WTC11 (cell line): ENCODE measurements around the gene SYCP1. TPM values are rescaled to one million over a fixed set of nuclear protein-coding genes. Genes with fewer than 3 reads are reported as not detected.
A peak's percentile ranks its signal among the peaks of the same experiment; 100 is the strongest.

Source experiments
- ATAC-seq: fragments of 200-7000 bp; cut with Tn5 transposase; 2 replicates; pipeline ENCODE4 v1.10.0; 2021; ENCODE audit warnings: mild to moderate bottlenecking, moderate library complexity
- Bru-seq: library from RNA; stranded (reverse); fragments of 400-500 nt; gene quantifications from one replicate; lab custom pipeline; 2021; lab: Mats Ljungman, UMichigan
- CTCF ChIA-PET: fragments of 300-600 bp; sonication (Branson Sonifier 250); formaldehyde crosslinking; loops from one replicate; lab custom pipeline; 2021; ENCODE audit warnings: antibody characterized with exemption; lab: Charles Lee
- POLR2A ChIA-PET: fragments of 350-600 bp; sonication (Branson Sonifier 250); formaldehyde crosslinking; loops from one replicate; lab custom pipeline; 2021; ENCODE audit warnings: antibody characterized with exemption; lab: Charles Lee
- DNase-seq: peaks from one replicate; pipeline ENCODE4 v3.0.0; 2021; ENCODE audit warnings: low spot score
- H3K27ac Mint-ChIP-seq: 2 replicates; pipeline ENCODE4 v1.8.0; 2021; ENCODE audit warnings: mixed read lengths
- H3K27me3 Mint-ChIP-seq: 2 replicates; pipeline ENCODE4 v1.8.0; 2021; ENCODE audit warnings: low read depth, mild to moderate bottlenecking, moderate library complexity, mixed read lengths
- H3K36me3 Mint-ChIP-seq: 2 replicates; pipeline ENCODE4 v1.8.0; 2021; ENCODE audit warnings: mixed read lengths
- H3K4me1 Mint-ChIP-seq: 2 replicates; pipeline ENCODE4 v1.8.0; 2022; ENCODE audit warnings: mixed read lengths
- H3K4me3 Mint-ChIP-seq: 2 replicates; pipeline ENCODE4 v1.8.0; 2021; ENCODE audit warnings: mild to moderate bottlenecking, moderate library complexity, mixed read lengths
- H3K9me3 Mint-ChIP-seq: 2 replicates; pipeline ENCODE4 v1.8.0; 2021; ENCODE audit warnings: mixed read lengths
- ATF1 ChIP-seq: sonication (generic); formaldehyde crosslinking; IDR thresholded peaks from 2 replicates; pipeline ENCODE4 v1.8.1; 2023; ENCODE audit warnings: mild to moderate bottlenecking, moderate library complexity, missing genetic modification reagents
- FOXP1 ChIP-seq: sonication (generic); formaldehyde crosslinking; IDR thresholded peaks from 2 replicates; pipeline ENCODE4 v1.8.0; 2022; ENCODE audit warnings: missing genetic modification reagents, mild to moderate bottlenecking, moderate library complexity, borderline replicate concordance
- GABPB1 ChIP-seq: sonication (generic); formaldehyde crosslinking; IDR thresholded peaks from 2 replicates; pipeline ENCODE4 v1.8.1; 2023; ENCODE audit warnings: mild to moderate bottlenecking, missing genetic modification reagents
- JAZF1 ChIP-seq: fragments of 250-450 bp; sonication (Bioruptor Pico); IDR thresholded peaks from 2 replicates; pipeline ENCODE4 v1.9.0; 2021; ENCODE audit warnings: moderate library complexity, mild to moderate bottlenecking, inconsistent platforms
- JUN ChIP-seq: sonication (generic); formaldehyde crosslinking; IDR thresholded peaks from 2 replicates; pipeline ENCODE4 v1.8.0; 2023; ENCODE audit warnings: mild to moderate bottlenecking, missing genetic modification reagents
- MXD4 ChIP-seq: fragments of 250-450 bp; sonication (Bioruptor Pico); IDR thresholded peaks from 2 replicates; pipeline ENCODE4 v1.8.0; 2021; ENCODE audit warnings: mild to moderate bottlenecking, moderate library complexity, borderline replicate concordance
- NR3C1 ChIP-seq: sonication (generic); formaldehyde crosslinking; conservative IDR thresholded peaks from 2 replicates; pipeline ENCODE4 v1.8.1; 2023; ENCODE audit warnings: low read depth, mild to moderate bottlenecking, missing genetic modification reagents
- PRDM15 ChIP-seq: sonication (generic); formaldehyde crosslinking; IDR thresholded peaks from 2 replicates; pipeline ENCODE4 v1.8.0; 2022; ENCODE audit warnings: missing genetic modification reagents
- PRRX2 ChIP-seq: fragments of 250-450 bp; sonication (Bioruptor Pico); IDR thresholded peaks from 2 replicates; pipeline ENCODE4 v1.8.0; 2021; ENCODE audit warnings: mild to moderate bottlenecking
- ZNF232 ChIP-seq: sonication (generic); formaldehyde crosslinking; IDR thresholded peaks from 2 replicates; pipeline ENCODE4 v1.8.0; 2022; ENCODE audit warnings: mild to moderate bottlenecking, missing genetic modification reagents
- long read RNA-seq, 3 experiments: library from RNA in 1 of 3; library from capped mRNA in 1 of 3; library from polyadenylated mRNA in 1 of 3; unstranded in 2 of 3; stranded (forward) in 1 of 3; transcript quantifications; one replicate each; pipeline ENCODE4 v2.0.0, GENCODE V29; 2021
- total RNA-seq: library from RNA; stranded (reverse); gene quantifications from 3 replicates; pipeline ENCODE4 v1.2.3, GENCODE V29; 2021
- TF ChIP-seq, protein P1 (sequence below): sonication (generic); formaldehyde crosslinking; conservative IDR thresholded peaks from 2 replicates; pipeline ENCODE4 v1.8.1; 2023; ENCODE audit warnings: mild to moderate bottlenecking, low read depth, missing genetic modification reagents, moderate library complexity
- TF ChIP-seq, protein P2 (sequence below): sonication (generic); formaldehyde crosslinking; IDR thresholded peaks from 2 replicates; pipeline ENCODE4 v1.8.0; 2022; ENCODE audit warnings: mild to moderate bottlenecking, missing genetic modification reagents
- TF ChIP-seq, protein P3 (sequence below): sonication (generic); formaldehyde crosslinking; IDR thresholded peaks from 2 replicates; pipeline ENCODE4 v1.8.1; 2023; ENCODE audit warnings: mild to moderate bottlenecking, missing genetic modification reagents, moderate library complexity
- TF ChIP-seq, protein P4 (sequence below): sonication (generic); formaldehyde crosslinking; IDR thresholded peaks from 2 replicates; pipeline ENCODE4 v1.8.1; 2022; ENCODE audit warnings: low read depth, missing genetic modification reagents, borderline replicate concordance
- TF ChIP-seq, protein P5 (sequence below): fragments of 200-600 bp; IDR thresholded peaks from 2 replicates; pipeline ENCODE4 v1.8.0; 2022; ENCODE audit warnings: antibody characterized with exemption

SYCP1 gene, protein sequence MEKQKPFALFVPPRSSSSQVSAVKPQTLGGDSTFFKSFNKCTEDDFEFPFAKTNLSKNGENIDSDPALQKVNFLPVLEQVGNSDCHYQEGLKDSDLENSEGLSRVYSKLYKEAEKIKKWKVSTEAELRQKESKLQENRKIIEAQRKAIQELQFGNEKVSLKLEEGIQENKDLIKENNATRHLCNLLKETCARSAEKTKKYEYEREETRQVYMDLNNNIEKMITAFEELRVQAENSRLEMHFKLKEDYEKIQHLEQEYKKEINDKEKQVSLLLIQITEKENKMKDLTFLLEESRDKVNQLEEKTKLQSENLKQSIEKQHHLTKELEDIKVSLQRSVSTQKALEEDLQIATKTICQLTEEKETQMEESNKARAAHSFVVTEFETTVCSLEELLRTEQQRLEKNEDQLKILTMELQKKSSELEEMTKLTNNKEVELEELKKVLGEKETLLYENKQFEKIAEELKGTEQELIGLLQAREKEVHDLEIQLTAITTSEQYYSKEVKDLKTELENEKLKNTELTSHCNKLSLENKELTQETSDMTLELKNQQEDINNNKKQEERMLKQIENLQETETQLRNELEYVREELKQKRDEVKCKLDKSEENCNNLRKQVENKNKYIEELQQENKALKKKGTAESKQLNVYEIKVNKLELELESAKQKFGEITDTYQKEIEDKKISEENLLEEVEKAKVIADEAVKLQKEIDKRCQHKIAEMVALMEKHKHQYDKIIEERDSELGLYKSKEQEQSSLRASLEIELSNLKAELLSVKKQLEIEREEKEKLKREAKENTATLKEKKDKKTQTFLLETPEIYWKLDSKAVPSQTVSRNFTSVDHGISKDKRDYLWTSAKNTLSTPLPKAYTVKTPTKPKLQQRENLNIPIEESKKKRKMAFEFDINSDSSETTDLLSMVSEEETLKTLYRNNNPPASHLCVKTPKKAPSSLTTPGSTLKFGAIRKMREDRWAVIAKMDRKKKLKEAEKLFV
- total RNA-seq (0.34 TPM in 1 of 3 replicates, not detected in the others), Bru-seq, nascent RNA (percentile 14 among the genes with signal in this experiment)
- long read RNA-seq, experiment 1, partial matches to known transcripts, result 2 of 2 reads
- long read RNA-seq, experiment 1, other reads (novel, unspliced or antisense), result 0 of 2 reads
- long read RNA-seq, experiment 2, result 0 reads
- long read RNA-seq, experiment 3, partial matches to known transcripts, result 0 of 3 reads
- long read RNA-seq, experiment 3, other reads (novel, unspliced or antisense), result 3 of 3 reads

GRCh38 chr1:114854693-114855320 is at the start of gene SYCP1:
TSS of gene SYCP1 (plus strand) at chr1:114854863. CDS start at chr1:114855465, 602 bp downstream.
- Mint-ChIP-seq H3K27me3 (peaks cover 35% of the 10 kb centered on the region), H3K36me3 (no peaks in the 10 kb centered on the region), H3K4me1 (peaks cover 8% of the 10 kb centered on the region), H3K27ac (no peak within 1 kb of the TSS)
- ATAC-seq (peak; percentile 47), DNase-seq (peak; percentile 25)
- CTCF ChIA-PET, result no interaction called here
- TF ChIP-seq PRDM15, result no peak
- TF ChIP-seq, protein P1, sequence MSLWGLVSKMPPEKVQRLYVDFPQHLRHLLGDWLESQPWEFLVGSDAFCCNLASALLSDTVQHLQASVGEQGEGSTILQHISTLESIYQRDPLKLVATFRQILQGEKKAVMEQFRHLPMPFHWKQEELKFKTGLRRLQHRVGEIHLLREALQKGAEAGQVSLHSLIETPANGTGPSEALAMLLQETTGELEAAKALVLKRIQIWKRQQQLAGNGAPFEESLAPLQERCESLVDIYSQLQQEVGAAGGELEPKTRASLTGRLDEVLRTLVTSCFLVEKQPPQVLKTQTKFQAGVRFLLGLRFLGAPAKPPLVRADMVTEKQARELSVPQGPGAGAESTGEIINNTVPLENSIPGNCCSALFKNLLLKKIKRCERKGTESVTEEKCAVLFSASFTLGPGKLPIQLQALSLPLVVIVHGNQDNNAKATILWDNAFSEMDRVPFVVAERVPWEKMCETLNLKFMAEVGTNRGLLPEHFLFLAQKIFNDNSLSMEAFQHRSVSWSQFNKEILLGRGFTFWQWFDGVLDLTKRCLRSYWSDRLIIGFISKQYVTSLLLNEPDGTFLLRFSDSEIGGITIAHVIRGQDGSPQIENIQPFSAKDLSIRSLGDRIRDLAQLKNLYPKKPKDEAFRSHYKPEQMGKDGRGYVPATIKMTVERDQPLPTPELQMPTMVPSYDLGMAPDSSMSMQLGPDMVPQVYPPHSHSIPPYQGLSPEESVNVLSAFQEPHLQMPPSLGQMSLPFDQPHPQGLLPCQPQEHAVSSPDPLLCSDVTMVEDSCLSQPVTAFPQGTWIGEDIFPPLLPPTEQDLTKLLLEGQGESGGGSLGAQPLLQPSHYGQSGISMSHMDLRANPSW (CRISPR knock-in tag), result no peak
- TF ChIP-seq, protein P2, sequence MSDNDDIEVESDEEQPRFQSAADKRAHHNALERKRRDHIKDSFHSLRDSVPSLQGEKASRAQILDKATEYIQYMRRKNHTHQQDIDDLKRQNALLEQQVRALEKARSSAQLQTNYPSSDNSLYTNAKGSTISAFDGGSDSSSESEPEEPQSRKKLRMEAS (CRISPR knock-in tag), result peak; percentile 62; the same call in 1 of the 2 replicates
- TF ChIP-seq, all 79 proteins: peak for 1
- peak within 1 kb of the TSS; percentile 69 for H3K4me3 Mint-ChIP-seq
- peaks cover 4% of the 10 kb centered on the region for H3K9me3 Mint-ChIP-seq
- POLR2A ChIA-PET, result no interaction called here

- H3K27ac Mint-ChIP-seq, result no peak overlapping the region
These were observed 34.8 kb upstream of the SYCP1 start for GRCh38 chr1:114819869-114820268.

DNA sequence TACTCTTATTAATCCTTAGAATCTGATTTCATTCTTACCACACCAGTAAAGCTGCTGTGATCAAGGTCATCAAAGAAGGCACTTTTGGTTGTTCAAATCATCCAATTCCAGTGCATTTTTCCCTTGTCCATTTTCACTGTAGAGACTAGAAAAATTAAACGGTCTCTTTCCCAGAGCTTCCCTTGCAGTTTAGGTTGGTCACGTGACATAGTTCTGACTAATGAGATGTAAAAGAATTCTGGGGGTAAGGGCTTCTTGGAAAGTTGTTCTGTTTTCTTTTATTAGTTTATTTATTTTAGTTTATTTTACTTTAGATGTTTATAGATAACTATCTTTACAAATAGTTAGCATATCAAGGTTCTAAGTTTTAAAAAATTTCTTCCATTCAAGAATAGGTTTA is 34.3 kb upstream of the SYCP1 start:
- ChIA-PET POLR2A (no interaction called here), CTCF (no interaction called here)
- Mint-ChIP-seq H3K9me3 (peaks cover 60% of the 10 kb centered on the region), H3K36me3 (peaks cover 27% of the 10 kb centered on the region), H3K4me3 (no peak overlapping the region), H3K4me1 (no peaks in the 10 kb centered on the region), H3K27me3 (peaks cover 10% of the 10 kb centered on the region), H3K27ac (no peak overlapping the region)
- DNase-seq, result no peak
- ATAC-seq, result no peak
- TF ChIP-seq, protein P3, sequence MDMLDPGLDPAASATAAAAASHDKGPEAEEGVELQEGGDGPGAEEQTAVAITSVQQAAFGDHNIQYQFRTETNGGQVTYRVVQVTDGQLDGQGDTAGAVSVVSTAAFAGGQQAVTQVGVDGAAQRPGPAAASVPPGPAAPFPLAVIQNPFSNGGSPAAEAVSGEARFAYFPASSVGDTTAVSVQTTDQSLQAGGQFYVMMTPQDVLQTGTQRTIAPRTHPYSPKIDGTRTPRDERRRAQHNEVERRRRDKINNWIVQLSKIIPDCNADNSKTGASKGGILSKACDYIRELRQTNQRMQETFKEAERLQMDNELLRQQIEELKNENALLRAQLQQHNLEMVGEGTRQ (CRISPR knock-in tag), result no peak
- TF ChIP-seq ATF1 (CRISPR knock-in tag), result no peak
- TF ChIP-seq, protein P4, sequence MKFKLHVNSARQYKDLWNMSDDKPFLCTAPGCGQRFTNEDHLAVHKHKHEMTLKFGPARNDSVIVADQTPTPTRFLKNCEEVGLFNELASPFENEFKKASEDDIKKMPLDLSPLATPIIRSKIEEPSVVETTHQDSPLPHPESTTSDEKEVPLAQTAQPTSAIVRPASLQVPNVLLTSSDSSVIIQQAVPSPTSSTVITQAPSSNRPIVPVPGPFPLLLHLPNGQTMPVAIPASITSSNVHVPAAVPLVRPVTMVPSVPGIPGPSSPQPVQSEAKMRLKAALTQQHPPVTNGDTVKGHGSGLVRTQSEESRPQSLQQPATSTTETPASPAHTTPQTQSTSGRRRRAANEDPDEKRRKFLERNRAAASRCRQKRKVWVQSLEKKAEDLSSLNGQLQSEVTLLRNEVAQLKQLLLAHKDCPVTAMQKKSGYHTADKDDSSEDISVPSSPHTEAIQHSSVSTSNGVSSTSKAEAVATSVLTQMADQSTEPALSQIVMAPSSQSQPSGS, result no peak
- TF ChIP-seq ZNF232 (CRISPR knock-in tag), result no peak
- no peak for TF ChIP-seq PRRX2 (CRISPR knock-in tag)
- no peak for TF ChIP-seq JAZF1 (CRISPR knock-in tag)
- no peak for TF ChIP-seq FOXP1 (CRISPR knock-in tag)
- TF ChIP-seq JUN (CRISPR knock-in tag), result no peak
- no peak for TF ChIP-seq NR3C1 (CRISPR knock-in tag)

More at GRCh38 chr1:114819869-114820268, 34.8 kb upstream of the SYCP1 start:
- no peaks in the 10 kb centered on the region for H3K4me1 Mint-ChIP-seq
- no peak for DNase-seq
- peaks cover 55% of the 10 kb centered on the region for H3K9me3 Mint-ChIP-seq
- POLR2A ChIA-PET, result no interaction called here
- TF ChIP-seq GABPB1 (CRISPR knock-in tag) (peak; percentile 55), MXD4 (CRISPR knock-in tag) (no peak)
- TF ChIP-seq, protein P5, sequence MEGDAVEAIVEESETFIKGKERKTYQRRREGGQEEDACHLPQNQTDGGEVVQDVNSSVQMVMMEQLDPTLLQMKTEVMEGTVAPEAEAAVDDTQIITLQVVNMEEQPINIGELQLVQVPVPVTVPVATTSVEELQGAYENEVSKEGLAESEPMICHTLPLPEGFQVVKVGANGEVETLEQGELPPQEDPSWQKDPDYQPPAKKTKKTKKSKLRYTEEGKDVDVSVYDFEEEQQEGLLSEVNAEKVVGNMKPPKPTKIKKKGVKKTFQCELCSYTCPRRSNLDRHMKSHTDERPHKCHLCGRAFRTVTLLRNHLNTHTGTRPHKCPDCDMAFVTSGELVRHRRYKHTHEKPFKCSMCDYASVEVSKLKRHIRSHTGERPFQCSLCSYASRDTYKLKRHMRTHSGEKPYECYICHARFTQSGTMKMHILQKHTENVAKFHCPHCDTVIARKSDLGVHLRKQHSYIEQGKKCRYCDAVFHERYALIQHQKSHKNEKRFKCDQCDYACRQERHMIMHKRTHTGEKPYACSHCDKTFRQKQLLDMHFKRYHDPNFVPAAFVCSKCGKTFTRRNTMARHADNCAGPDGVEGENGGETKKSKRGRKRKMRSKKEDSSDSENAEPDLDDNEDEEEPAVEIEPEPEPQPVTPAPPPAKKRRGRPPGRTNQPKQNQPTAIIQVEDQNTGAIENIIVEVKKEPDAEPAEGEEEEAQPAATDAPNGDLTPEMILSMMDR, result no peak
- TF ChIP-seq, all 79 proteins: peak for 1
- ATAC-seq, result no peak
- CTCF ChIA-PET, result no interaction called here
- peaks cover 24% of the 10 kb centered on the region for H3K36me3 Mint-ChIP-seq
- H3K27me3 Mint-ChIP-seq, result peaks cover 7% of the 10 kb centered on the region
- H3K4me3 Mint-ChIP-seq, result no peak overlapping the region
